ENCODE data around the gene MRE11.
A peak's percentile ranks its signal among the peaks of the same experiment; 100 is the strongest.
"Not testable (repeated sequence)": the region's sequence is repeated elsewhere in the genome, so short reads cannot be mapped to it uniquely, and the experiment has no call there.

The MRE11 gene

GRCh38 chr11:94401773-94402265 lies 91.8 kb downstream of the MRE11 start:
- Histone ChIP-seq H3K4me3 (ENCODE audit: low read length) (peak overlapping the region; percentile 60), H3K4me1 (ENCODE audit: control insufficient read depth, insufficient read depth, low read length) (no peaks in the 10 kb centered on the region), H3K9ac (ENCODE audit: low read length) (no peak overlapping the region)

GRCh38 chr11:94400839-94401772 lies 92.5 kb downstream of the MRE11 start, which contains the start of gene GPR83:
Gene GPR83, minus strand, starts transcription at chr11:94401419. Its CDS starts 172 bp downstream, at chr11:94401247.
- Histone ChIP-seq H3K27me3 (ENCODE audit: control insufficient read depth, insufficient read depth, low read length) (peaks cover 12% of the 10 kb centered on the region), H3K4me1 (ENCODE audit: control insufficient read depth, insufficient read depth, low read length) (no peaks in the 10 kb centered on the region), H3K9ac (ENCODE audit: low read length) (no peak within 1 kb of the TSS), H3K27ac (ENCODE audit: low read depth, low read length) (no peak within 1 kb of the TSS), H3K36me3 (ENCODE audit: control insufficient read depth, insufficient read depth, low read length) (no peaks in the 10 kb centered on the region), H3K4me3 (ENCODE audit: low read length) (peak within 1 kb of the TSS; percentile 60)

More at GRCh38 chr11:94401773-94402265, 91.8 kb downstream of the MRE11 start:
- Histone ChIP-seq H3K27me3 (ENCODE audit: control insufficient read depth, insufficient read depth, low read length) (peaks cover 12% of the 10 kb centered on the region), H3K27ac (ENCODE audit: low read depth, low read length) (no peak overlapping the region), H3K36me3 (ENCODE audit: control insufficient read depth, insufficient read depth, low read length) (no peaks in the 10 kb centered on the region)

GRCh38 chr11:94400457-94400838 lies 93.2 kb downstream of the MRE11 start:
- Histone ChIP-seq H3K9ac (ENCODE audit: low read length) (no peak overlapping the region), H3K4me3 (ENCODE audit: low read length) (peak overlapping the region; percentile 60), H3K36me3 (ENCODE audit: control insufficient read depth, insufficient read depth, low read length) (no peaks in the 10 kb centered on the region), H3K4me1 (ENCODE audit: control insufficient read depth, insufficient read depth, low read length) (no peaks in the 10 kb centered on the region), H3K27ac (ENCODE audit: low read depth, low read length) (no peak overlapping the region), H3K27me3 (ENCODE audit: control insufficient read depth, insufficient read depth, low read length) (peaks cover 12% of the 10 kb centered on the region)

GRCh38 chr11:94400050-94400449 lies 93.6 kb downstream of the MRE11 start:
- Histone ChIP-seq H3K4me3 (ENCODE audit: low read length) (no peak overlapping the region), H3K4me1 (ENCODE audit: control insufficient read depth, insufficient read depth, low read length) (no peaks in the 10 kb centered on the region), H3K27ac (ENCODE audit: low read depth, low read length) (no peak overlapping the region), H3K27me3 (ENCODE audit: control insufficient read depth, insufficient read depth, low read length) (peaks cover 12% of the 10 kb centered on the region), H3K36me3 (ENCODE audit: control insufficient read depth, insufficient read depth, low read length) (no peaks in the 10 kb centered on the region), H3K9ac (ENCODE audit: low read length) (no peak overlapping the region)

GRCh38 chr11:94398101-94398500 lies 95.5 kb downstream of the MRE11 start:
- Histone ChIP-seq H3K27me3 (ENCODE audit: control insufficient read depth, insufficient read depth, low read length) (peaks cover 12% of the 10 kb centered on the region), H3K9ac (ENCODE audit: low read length) (no peak overlapping the region), H3K4me3 (ENCODE audit: low read length) (no peak overlapping the region), H3K36me3 (ENCODE audit: control insufficient read depth, insufficient read depth, low read length) (no peaks in the 10 kb centered on the region), H3K27ac (ENCODE audit: low read depth, low read length) (no peak overlapping the region), H3K4me1 (ENCODE audit: control insufficient read depth, insufficient read depth, low read length) (no peaks in the 10 kb centered on the region)

GRCh38 chr11:94396282-94396681 lies 97.4 kb downstream of the MRE11 start:
- Histone ChIP-seq H3K36me3 (ENCODE audit: control insufficient read depth, insufficient read depth, low read length) (no peaks in the 10 kb centered on the region), H3K4me3 (ENCODE audit: low read length) (no peak overlapping the region)

GRCh38 chr11:94391937-94392336 lies 101.7 kb downstream of the MRE11 start:
- not testable (repeated sequence) for H3K4me3 ChIP-seq (ENCODE audit: low read length); H3K36me3 ChIP-seq (ENCODE audit: control insufficient read depth, insufficient read depth, low read length); H3K4me1 ChIP-seq (ENCODE audit: control insufficient read depth, insufficient read depth, low read length); H3K9ac ChIP-seq (ENCODE audit: low read length); H3K27me3 ChIP-seq (ENCODE audit: control insufficient read depth, insufficient read depth, low read length); H3K27ac ChIP-seq (ENCODE audit: low read depth, low read length)

More at GRCh38 chr11:94396282-94396681, 97.4 kb downstream of the MRE11 start:
- Histone ChIP-seq H3K4me1 (ENCODE audit: control insufficient read depth, insufficient read depth, low read length) (no peaks in the 10 kb centered on the region), H3K9ac (ENCODE audit: low read length) (no peak overlapping the region), H3K27ac (ENCODE audit: low read depth, low read length) (no peak overlapping the region), H3K27me3 (ENCODE audit: control insufficient read depth, insufficient read depth, low read length) (peaks cover 12% of the 10 kb centered on the region)

- H3K4me3 ChIP-seq (ENCODE audit: low read length), result no peak overlapping the region
- no peak overlapping the region for H3K9ac ChIP-seq (ENCODE audit: low read length)
- H3K36me3 ChIP-seq (ENCODE audit: control insufficient read depth, insufficient read depth, low read length), result no peaks in the 10 kb centered on the region
- H3K4me1 ChIP-seq (ENCODE audit: control insufficient read depth, insufficient read depth, low read length), result no peaks in the 10 kb centered on the region
- H3K27me3 ChIP-seq (ENCODE audit: control insufficient read depth, insufficient read depth, low read length), result no peaks in the 10 kb centered on the region
- H3K27ac ChIP-seq (ENCODE audit: low read depth, low read length), result no peak overlapping the region
These were observed 114.0 kb downstream of the MRE11 start for GRCh38 chr11:94379613-94380012.

GRCh38 chr11:94376841-94377240 lies 116.8 kb downstream of the MRE11 start:
- H3K4me1 ChIP-seq (ENCODE audit: control insufficient read depth, insufficient read depth, low read length), result no peaks in the 10 kb centered on the region
- no peak overlapping the region for H3K4me3 ChIP-seq (ENCODE audit: low read length)
- no peaks in the 10 kb centered on the region for H3K27me3 ChIP-seq (ENCODE audit: control insufficient read depth, insufficient read depth, low read length)
- no peaks in the 10 kb centered on the region for H3K36me3 ChIP-seq (ENCODE audit: control insufficient read depth, insufficient read depth, low read length)
- H3K27ac ChIP-seq (ENCODE audit: low read depth, low read length), result no peak overlapping the region
- H3K9ac ChIP-seq (ENCODE audit: low read length), result no peak overlapping the region

GRCh38 chr11:94370576-94370975 lies 123.1 kb downstream of the MRE11 start:
- H3K36me3 ChIP-seq (ENCODE audit: control insufficient read depth, insufficient read depth, low read length); H3K4me3 ChIP-seq (ENCODE audit: low read length); H3K9ac ChIP-seq (ENCODE audit: low read length); H3K27me3 ChIP-seq (ENCODE audit: control insufficient read depth, insufficient read depth, low read length); H3K27ac ChIP-seq (ENCODE audit: low read depth, low read length); H3K4me1 ChIP-seq (ENCODE audit: control insufficient read depth, insufficient read depth, low read length): not testable (repeated sequence)
